GM19328 (cell line): ENCODE data around the gene KLC4.
"Not testable (repeated sequence)": the region's sequence is repeated elsewhere in the genome, so short reads cannot be mapped to it uniquely, and the experiment has no call there.

ENCODE experiments used
- ATAC-seq: cut with Tn5 transposase; IDR thresholded peaks from one replicate; pipeline ENCODE4 v1.9.1; 2021; ENCODE audit warnings: mild to moderate bottlenecking, moderate library complexity; ENCODE audit not compliant: unreplicated experiment

Gene KLC4

DNA sequence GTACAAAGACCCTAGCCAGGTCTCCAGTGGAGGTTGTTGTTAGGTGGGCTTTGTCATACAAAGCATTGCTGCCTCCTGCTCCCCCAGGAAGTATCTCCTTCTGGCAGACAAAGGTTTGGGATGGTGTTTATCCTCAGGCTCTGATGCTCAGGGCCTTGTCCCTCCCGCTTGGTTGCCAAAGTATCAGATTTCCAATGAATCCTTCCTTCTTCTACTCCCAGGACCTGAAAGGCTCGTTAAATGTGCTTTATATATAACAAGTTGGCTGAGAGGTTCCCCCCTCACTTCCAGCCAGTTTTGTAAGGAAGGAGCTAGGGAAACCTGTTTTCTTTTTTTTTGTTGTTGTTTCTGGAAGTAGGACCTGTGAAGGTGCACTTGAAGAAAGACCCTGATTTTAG is 31.1 kb downstream of the KLC4 start:
- no peak for ATAC-seq

DNA sequence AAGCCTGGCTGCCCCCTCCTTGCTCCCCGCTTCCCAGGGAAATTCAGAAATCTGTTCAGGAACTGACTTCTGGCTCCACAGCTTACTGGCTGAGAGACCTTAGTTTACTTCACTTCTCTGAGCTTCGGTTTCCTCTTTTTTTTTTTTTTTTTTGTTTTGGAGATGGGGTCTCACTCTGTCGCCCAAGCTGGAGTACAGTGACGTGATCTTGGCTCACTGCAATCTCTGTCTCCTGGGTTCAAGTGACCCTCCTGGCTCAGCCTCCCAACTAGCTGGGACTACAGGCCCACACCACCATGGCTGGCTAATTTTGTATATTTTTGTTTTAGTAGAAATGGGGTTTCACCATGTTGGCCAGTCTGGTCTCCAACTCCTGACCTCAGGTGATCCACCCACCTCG is 31.6 kb downstream of the KLC4 start:
- no peak for ATAC-seq

- ATAC-seq: no peak
Observed at GRCh38 chr6:43091436-43091991, 32.1 kb downstream of the KLC4 start.

- no peak for ATAC-seq
Observed at GRCh38 chr6:43092635-43093034, 33.2 kb downstream of the KLC4 start.

DNA sequence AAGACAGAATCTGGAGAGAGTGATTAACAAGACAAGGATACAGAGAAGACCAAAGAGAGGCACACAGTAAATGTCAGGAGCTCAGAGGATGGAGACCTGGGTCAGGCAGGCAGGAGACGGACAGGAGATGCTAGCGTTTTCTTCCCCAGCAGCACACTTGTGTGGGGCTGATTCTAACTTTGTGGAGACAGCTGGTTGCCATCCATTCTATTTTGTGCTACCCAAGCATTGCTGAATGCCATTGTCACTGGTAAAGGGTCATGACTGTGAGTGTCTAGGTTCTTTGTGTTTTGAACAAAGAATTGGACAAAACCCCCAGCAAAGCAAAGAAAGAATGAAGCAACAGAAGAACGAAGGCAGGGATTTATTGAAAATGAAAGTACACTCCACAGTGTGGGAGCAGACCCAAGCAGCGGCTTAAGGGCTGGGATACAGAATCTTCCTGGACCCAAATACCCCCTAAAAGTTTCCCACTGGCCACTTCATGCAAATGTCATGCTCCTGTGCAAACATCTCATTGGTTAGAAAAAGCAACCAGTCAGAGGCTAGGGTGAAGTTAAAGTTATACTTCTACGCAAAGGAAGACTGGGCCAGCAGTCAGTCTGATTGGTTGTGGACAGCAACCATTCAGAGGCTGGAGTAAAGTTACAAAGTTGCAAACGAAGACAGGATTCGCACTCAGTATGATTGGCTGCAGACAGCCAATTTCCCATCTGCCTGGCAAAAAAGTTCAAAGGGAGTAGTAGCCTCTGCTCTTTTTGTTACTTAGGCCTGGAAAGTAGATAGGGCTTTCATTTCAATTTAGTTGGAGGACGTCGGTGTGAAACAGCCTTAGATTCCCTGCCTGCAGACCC is 34.2 kb downstream of the KLC4 start:
- ATAC-seq: no peak

GRCh38 chr6:43095939-43096338 is 36.5 kb downstream of the KLC4 start:
- ATAC-seq: no peak

GRCh38 chr6:43096451-43097097 is 37.1 kb downstream of the KLC4 start:
- no peak for ATAC-seq

DNA sequence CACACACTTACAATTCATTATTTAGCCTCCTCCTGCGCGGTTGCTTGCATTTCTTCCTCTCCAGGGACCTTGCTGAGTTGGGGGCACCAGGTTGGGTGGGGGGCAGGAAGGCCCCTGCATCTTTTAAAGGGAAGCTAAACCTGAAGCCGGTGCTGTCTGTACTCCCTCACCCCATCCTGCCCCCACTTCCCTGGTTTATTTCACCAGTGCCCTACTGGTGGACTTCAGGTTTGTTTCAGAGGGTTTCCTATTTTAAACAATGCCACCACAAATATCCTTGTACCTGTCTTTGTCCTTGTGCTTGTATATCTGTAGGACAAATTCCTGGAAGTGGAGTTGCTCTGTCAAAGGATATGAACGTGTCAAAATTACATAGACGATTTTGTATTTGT is 37.7 kb downstream of the KLC4 start:
- ATAC-seq: no peak

GRCh38 chr6:43097502-43097901 is 38.1 kb downstream of the KLC4 start:
- ATAC-seq: no peak

- ATAC-seq: no peak
Observed at GRCh38 chr6:43101497-43101896, 42.1 kb downstream of the KLC4 start.

DNA sequence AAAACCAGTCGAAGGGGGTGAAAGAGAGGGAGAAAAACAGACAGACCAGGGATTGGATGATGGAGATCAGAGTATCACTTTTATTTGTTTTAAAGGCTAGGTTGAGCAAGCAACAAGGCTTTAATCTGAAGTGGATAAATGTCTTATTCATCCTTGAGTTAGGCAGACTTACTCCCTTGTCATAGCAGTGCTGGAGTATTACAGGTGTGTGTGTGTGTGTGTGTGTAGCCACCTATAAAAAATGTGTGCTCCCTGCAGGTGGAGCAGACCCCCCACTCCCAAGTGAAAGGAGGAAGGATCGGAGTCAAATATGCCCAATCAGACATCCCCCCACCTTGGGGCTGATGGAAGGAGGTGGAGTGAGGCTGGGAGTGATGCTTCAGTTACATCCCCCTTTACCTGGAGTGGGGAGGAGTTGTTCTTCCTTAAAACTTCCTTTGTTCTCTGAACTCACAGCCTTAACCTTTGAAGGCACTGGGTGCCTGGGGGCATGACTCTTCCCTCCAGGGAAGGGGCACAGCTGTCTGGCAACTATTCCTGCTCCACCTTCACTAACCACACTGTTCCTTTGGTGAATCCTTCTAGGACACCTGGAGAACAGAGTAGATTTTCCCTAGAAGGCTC is 43.9 kb downstream of the KLC4 start:
- no peak for ATAC-seq

DNA sequence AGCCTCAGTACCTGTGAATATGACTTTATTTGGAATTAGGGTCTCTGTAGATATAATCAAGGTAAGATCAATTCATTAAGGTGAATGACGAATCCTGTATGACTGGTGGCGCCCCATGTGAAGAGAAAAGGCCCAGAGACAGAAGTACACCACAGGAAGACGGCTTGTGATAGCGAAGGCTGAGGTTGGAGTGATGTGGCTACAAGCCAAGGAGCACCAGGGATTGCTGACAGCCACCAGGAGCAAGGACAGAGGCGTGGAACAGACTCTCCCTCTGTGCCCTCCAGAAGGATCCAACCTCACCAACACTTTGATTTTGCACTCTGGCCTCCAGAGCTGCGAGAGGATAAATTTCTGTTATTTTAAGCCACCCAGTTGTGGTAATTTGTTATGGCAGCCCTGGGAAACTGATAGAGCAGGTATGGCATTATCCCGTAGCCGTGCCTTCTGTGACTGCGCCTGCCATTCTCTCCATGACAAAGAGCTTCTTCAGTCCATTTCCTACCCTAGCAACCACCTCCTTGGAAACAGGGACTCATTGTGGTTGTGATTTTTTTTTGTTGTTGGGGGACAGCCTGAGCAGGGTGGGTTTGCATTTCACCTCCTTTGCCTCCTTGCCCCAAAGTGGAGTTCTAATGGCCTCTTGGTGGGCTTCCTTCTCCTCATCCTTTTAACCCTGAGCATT is 46.2 kb downstream of the KLC4 start:
- ATAC-seq: no peak

- ATAC-seq: no peak
Observed at GRCh38 chr6:43107344-43108062, 48.1 kb downstream of the KLC4 start.

GRCh38 chr6:43113431-43114260 is 54.2 kb downstream of the KLC4 start:
- ATAC-seq: no peak

GRCh38 chr6:43115365-43115764 is 55.9 kb downstream of the KLC4 start:
- ATAC-seq: no peak

DNA sequence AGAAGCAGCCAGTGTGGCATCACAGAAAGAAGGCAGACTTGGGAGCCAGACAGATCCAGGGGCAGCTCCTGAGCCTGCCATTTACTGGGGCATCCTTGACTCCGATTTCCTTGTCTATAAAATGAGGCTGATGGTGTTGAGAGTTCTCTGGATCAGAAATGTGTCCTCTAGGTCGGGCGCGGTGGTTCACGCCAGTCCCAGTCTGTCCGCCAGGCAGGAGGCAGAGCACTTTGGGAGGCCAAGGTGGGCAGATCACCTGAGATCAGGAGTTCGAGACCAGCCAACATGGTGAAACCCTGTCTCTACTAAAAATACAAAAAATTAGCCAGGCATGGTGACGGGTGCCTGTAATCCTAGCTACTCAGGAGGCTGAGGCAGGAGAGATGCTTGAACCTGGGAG is 58.0 kb downstream of the KLC4 start:
- not testable (repeated sequence) for ATAC-seq

DNA sequence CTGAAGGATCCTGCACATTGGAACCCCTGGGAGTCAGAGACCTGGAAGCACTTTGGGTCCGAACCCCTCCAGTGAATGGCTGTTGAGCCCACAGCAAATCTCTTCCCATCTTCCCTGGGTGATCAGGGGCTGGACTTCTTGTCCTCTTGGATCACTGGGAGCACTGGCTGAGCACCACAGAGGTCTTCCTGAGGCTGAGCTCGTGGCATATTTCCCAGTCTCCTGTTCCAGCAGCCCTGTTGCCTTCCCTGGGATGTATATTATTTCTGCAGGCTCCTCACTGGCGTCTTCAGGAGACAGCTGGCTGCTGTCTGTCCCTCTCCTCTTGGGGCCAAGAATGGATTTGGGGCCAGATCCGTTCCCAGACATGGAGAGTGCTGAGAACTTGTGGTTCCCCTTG is 60.1 kb downstream of the KLC4 start:
- no peak for ATAC-seq

- ATAC-seq: no peak
Observed at GRCh38 chr6:43120101-43120763, 60.8 kb downstream of the KLC4 start.
